HFFc6 (cell line): ENCODE data around the gene NPTX1. TPM values are rescaled to one million over a fixed set of nuclear protein-coding genes. Genes with fewer than 3 reads are reported as not detected.

Experiments
- DNase-seq: peaks from one replicate; pipeline ENCODE4 v3.0.0-alpha.2; 2018
- H3K27ac Mint-ChIP-seq: 2 replicates; pipeline ENCODE4 v1.8.0; 2020; ENCODE audit warnings: mild to moderate bottlenecking, mixed read lengths
- H3K27me3 Mint-ChIP-seq: 2 replicates; pipeline ENCODE4 v1.8.0; 2021; ENCODE audit warnings: mild to moderate bottlenecking, moderate library complexity, mixed read lengths; ENCODE audit not compliant: insufficient read depth
- H3K36me3 Mint-ChIP-seq: 2 replicates; pipeline ENCODE4 v1.8.0; 2021; ENCODE audit warnings: low read depth, mixed read lengths
- H3K4me1 Mint-ChIP-seq: 2 replicates; pipeline ENCODE4 v1.8.0; 2020; ENCODE audit warnings: low read depth, mixed read lengths
- H3K4me3 Mint-ChIP-seq: 2 replicates; pipeline ENCODE4 v1.8.0; 2020; ENCODE audit warnings: mild to moderate bottlenecking, moderate library complexity, mixed read lengths
- H3K9me3 Mint-ChIP-seq: 2 replicates; pipeline ENCODE4 v1.8.0; 2020; ENCODE audit warnings: mild to moderate bottlenecking, mixed read lengths
- total RNA-seq, 6 experiments: library from RNA; stranded (reverse); fragmentation: NEBNext Ultra II Directional; extraction: Animal tissue kit (Norgen Biotek cat#: 25700); gene quantifications; 2 replicates in 1 of 6; 3 replicates in 5 of 6; pipeline ENCODE4 v1.2.3, GENCODE V29; 2021
- TF ChIP-seq, protein P1 (sequence below): fragments of 200-600 bp; sonication (generic); IDR thresholded peaks from 2 replicates; pipeline ENCODE4 v1.5.0; 2021; ENCODE audit warnings: antibody characterized with exemption, mild to moderate bottlenecking

The NPTX1 gene
- total RNA-seq, 6 experiments from 2014 or later, result 0.26 to 2.9 (median 2.6) TPM

DNA sequence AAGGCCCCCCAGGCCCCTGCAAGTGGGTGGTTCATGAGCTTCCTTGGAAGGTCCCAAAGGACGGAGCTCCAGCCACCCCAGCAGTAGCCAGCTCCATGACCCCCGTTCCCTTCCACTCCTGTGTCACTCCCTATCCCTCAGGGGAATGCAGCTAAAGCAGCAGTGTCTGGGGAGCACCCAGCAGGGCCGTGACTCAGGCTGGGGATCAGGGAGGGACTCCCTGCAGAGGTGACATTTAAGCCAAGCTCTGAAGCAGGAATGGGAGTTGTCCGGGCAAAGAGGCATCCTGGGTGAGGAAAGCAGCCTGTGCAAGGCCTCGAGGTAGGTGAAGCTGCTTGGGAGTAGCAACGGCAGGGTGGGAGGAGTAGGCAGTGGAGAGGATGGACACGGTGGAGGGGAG is 11.1 kb upstream of the NPTX1 start:
- Mint-ChIP-seq H3K36me3 (no peaks in the 10 kb centered on the region), H3K27ac (no peak overlapping the region), H3K27me3 (peaks cover 24% of the 10 kb centered on the region), H3K4me1 (peaks cover 9% of the 10 kb centered on the region; the same call in 1 of the 2 replicates), H3K4me3 (no peak overlapping the region), H3K9me3 (no peaks in the 10 kb centered on the region)
- no peak for DNase-seq
- TF ChIP-seq, protein P1, sequence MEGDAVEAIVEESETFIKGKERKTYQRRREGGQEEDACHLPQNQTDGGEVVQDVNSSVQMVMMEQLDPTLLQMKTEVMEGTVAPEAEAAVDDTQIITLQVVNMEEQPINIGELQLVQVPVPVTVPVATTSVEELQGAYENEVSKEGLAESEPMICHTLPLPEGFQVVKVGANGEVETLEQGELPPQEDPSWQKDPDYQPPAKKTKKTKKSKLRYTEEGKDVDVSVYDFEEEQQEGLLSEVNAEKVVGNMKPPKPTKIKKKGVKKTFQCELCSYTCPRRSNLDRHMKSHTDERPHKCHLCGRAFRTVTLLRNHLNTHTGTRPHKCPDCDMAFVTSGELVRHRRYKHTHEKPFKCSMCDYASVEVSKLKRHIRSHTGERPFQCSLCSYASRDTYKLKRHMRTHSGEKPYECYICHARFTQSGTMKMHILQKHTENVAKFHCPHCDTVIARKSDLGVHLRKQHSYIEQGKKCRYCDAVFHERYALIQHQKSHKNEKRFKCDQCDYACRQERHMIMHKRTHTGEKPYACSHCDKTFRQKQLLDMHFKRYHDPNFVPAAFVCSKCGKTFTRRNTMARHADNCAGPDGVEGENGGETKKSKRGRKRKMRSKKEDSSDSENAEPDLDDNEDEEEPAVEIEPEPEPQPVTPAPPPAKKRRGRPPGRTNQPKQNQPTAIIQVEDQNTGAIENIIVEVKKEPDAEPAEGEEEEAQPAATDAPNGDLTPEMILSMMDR, result no peak

DNA sequence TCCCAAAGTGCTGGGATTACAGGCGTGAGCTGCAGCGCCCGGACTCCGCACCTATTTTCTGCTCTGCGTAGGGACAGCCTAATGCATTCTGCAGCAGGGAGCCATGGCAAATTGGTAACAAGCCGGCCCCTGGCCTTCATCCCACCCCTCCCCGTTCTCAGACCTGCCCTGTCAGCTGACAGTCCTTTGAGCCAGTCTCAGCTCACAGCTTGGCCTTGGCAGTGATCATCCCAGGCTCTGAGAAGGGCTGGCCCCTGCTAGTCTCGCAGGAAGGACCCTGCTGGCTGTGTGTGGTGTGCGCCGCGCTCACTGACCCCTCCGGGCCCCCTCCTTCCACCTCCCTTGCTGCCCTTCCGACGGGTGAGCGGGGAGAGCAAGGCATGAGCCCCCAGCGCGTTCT is 10.3 kb upstream of the NPTX1 start:
- Mint-ChIP-seq H3K27me3 (peaks cover 20% of the 10 kb centered on the region), H3K36me3 (no peaks in the 10 kb centered on the region), H3K9me3 (no peaks in the 10 kb centered on the region), H3K4me1 (peaks cover 11% of the 10 kb centered on the region; the same call in 1 of the 2 replicates), H3K27ac (no peak overlapping the region), H3K4me3 (no peak overlapping the region)
- no peak for DNase-seq
- TF ChIP-seq, protein P1, result no peak

DNA sequence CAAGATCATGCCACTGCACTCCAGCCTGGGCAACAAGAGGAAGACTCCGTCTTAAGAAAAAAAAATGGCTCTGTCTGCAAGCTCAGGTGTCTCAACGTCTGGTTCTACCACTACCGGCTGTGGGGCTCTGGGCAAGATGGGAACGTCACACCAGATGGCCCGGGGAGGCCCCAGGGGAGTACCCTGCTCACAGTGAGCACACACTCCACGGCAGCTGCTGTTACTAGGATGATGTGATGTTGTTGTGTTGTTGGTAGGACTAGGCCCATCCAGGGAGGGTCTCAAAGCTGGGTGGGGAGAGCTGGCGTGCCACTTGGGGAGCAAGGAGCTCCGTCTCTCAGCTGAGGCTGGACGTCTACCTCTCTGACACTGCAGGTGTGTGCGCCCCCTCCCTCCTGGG is 9.4 kb upstream of the NPTX1 start:
- Mint-ChIP-seq H3K27ac (no peak overlapping the region), H3K4me3 (no peak overlapping the region), H3K4me1 (peaks cover 11% of the 10 kb centered on the region; the same call in 1 of the 2 replicates), H3K27me3 (peaks cover 17% of the 10 kb centered on the region), H3K36me3 (no peaks in the 10 kb centered on the region), H3K9me3 (no peaks in the 10 kb centered on the region)
- TF ChIP-seq, protein P1, result no peak
- DNase-seq, result no peak

DNA sequence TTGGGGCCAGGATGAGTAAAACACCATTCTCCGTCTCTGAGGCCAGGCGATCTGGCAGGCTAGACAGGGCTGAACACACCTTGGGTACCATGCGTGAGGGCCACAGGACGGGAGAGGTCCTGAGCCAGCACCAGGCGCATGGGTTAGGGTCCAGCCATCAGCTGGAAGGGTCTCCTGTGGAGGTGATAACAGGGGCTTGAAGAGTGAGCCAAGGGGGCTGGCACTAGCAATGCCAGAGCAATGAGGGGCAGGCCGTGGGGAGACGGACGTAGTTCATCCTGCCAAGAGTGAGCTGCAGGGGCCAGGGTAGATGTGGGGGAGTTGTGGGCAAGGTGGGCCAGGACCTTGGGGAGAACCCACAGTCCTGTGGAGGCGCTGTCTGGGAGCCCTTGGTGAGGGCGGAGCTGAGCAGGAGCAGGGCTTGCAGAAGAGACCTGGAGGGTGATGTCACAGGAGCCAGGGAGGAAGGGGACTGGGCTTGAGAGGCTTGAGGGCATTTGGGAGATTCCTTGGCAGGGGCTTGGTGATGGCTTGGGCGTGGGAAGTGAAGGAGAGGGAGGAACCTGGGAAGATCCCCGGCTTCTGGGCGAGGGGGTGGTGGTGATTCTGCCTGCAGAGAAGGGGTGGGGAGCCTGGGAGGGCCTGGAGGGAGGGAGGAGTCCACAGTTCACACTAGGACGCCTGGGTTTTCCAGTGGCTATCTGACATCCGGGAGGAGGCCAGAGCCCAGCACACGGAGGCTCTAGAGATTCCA is 6.3 kb upstream of the NPTX1 start:
- H3K27ac Mint-ChIP-seq, result no peak overlapping the region
- H3K36me3 Mint-ChIP-seq, result no peaks in the 10 kb centered on the region
- no peak overlapping the region for H3K4me3 Mint-ChIP-seq
- DNase-seq, result no peak
- no peaks in the 10 kb centered on the region for H3K9me3 Mint-ChIP-seq
- TF ChIP-seq, protein P1, result no peak
- H3K4me1 Mint-ChIP-seq, result peaks cover 11% of the 10 kb centered on the region; the same call in 1 of the 2 replicates
- H3K27me3 Mint-ChIP-seq, result peaks cover 35% of the 10 kb centered on the region

DNA sequence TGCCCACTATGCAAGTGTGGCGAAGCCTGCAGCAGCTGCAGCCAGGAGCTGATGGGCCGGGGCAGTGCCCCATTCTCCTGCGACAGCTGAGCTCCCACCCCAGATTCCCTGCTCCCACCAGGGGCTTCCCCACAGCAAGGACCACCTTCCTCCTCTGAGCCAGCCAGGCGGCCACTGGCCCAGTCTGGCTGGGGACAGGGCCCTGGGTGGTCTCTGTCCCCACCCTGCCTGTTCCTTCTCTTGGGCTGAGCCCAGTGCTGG is 5.6 kb upstream of the NPTX1 start:
- Mint-ChIP-seq H3K9me3 (no peaks in the 10 kb centered on the region), H3K27me3 (peaks cover 29% of the 10 kb centered on the region), H3K4me3 (no peak overlapping the region), H3K27ac (no peak overlapping the region), H3K36me3 (no peaks in the 10 kb centered on the region), H3K4me1 (peaks cover 11% of the 10 kb centered on the region; the same call in 1 of the 2 replicates)
- TF ChIP-seq, protein P1, result no peak
- no peak for DNase-seq
